Gastrocnemius medialis (tissue), 4 donors: ENCODE data around the gene ARMC10.

Source experiments
- CTCF ChIP-seq, 5 experiments: fragments of 450-650 bp in 3 of 5; fragments of 200-600 bp in 2 of 5; sonication (generic) in 2 of 5; IDR thresholded peaks in 4 of 5; conservative IDR thresholded peaks in 1 of 5; 1 replicate in 4 of 5; 2 replicates in 1 of 5; pipeline ENCODE4 v1.5.1; 2016 to 2019; ENCODE audit warnings: antibody characterized with exemption in 5 of 5, mild to moderate bottlenecking in 3 of 5, moderate library complexity in 3 of 5
- POLR2A ChIP-seq, 2 donors: fragments of 450-650 bp; IDR thresholded peaks; one replicate each; pipeline ENCODE4 v1.6.1; 2017; ENCODE audit warnings: antibody characterized with exemption in 2 of 2, mild to moderate bottlenecking in 2 of 2, moderate library complexity in 2 of 2

GRCh38 chr7:103116991-103117390 is 42.1 kb downstream of the ARMC10 start:
- no peak for TF ChIP-seq CTCF (IDR thresholded peaks at IDR 0.05 in 4 of 5, conservative IDR thresholded peaks at IDR 0.05 in 1 of 5)
- TF ChIP-seq POLR2A (IDR thresholded peaks at IDR 0.05) = no peak
